Tibial nerve (tissue), 3 donors: ENCODE results near the gene ASB1.

ENCODE experiments used
- POLR2A ChIP-seq, 2 donors: fragments of 450-650 bp; IDR thresholded peaks; one replicate each; pipeline ENCODE4 v1.6.1; 2017; ENCODE audit warnings: antibody characterized with exemption in 2 of 2, mild to moderate bottlenecking in 2 of 2, moderate library complexity in 2 of 2
- TF ChIP-seq, protein P1 (sequence below), 5 experiments: fragments of 200-600 bp in 3 of 5; fragments of 450-650 bp in 2 of 5; sonication (generic) in 3 of 5; IDR thresholded peaks; one replicate each; pipeline ENCODE4 v1.5.1; 2016 to 2019; ENCODE audit warnings: antibody characterized with exemption in 5 of 5, mild to moderate bottlenecking in 3 of 5, moderate library complexity in 2 of 5

- TF ChIP-seq, protein P1, sequence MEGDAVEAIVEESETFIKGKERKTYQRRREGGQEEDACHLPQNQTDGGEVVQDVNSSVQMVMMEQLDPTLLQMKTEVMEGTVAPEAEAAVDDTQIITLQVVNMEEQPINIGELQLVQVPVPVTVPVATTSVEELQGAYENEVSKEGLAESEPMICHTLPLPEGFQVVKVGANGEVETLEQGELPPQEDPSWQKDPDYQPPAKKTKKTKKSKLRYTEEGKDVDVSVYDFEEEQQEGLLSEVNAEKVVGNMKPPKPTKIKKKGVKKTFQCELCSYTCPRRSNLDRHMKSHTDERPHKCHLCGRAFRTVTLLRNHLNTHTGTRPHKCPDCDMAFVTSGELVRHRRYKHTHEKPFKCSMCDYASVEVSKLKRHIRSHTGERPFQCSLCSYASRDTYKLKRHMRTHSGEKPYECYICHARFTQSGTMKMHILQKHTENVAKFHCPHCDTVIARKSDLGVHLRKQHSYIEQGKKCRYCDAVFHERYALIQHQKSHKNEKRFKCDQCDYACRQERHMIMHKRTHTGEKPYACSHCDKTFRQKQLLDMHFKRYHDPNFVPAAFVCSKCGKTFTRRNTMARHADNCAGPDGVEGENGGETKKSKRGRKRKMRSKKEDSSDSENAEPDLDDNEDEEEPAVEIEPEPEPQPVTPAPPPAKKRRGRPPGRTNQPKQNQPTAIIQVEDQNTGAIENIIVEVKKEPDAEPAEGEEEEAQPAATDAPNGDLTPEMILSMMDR (IDR thresholded peaks at IDR 0.05) = no peak
- no peak for TF ChIP-seq POLR2A (IDR thresholded peaks at IDR 0.05)
These were observed 29.4 kb upstream of the ASB1 start for GRCh38 chr2:238397356-238397755.
